Stimulated activated CD4-positive, alpha-beta T cell treated with anti-CD3 and anti-CD28 coated beads, Interleukin-1b, Interleukin-23, amount 100 ng/mL, for 24 hours (primary cell): Measurements from ENCODE around the gene RPL12.

Experiments
- DNase-seq, 4 experiments: peaks; one replicate each; pipeline ENCODE4 v3.0.0-alpha.2; 2020; ENCODE audit warnings: low read depth in 4 of 4, low spot score in 1 of 4

Gene RPL12

DNA sequence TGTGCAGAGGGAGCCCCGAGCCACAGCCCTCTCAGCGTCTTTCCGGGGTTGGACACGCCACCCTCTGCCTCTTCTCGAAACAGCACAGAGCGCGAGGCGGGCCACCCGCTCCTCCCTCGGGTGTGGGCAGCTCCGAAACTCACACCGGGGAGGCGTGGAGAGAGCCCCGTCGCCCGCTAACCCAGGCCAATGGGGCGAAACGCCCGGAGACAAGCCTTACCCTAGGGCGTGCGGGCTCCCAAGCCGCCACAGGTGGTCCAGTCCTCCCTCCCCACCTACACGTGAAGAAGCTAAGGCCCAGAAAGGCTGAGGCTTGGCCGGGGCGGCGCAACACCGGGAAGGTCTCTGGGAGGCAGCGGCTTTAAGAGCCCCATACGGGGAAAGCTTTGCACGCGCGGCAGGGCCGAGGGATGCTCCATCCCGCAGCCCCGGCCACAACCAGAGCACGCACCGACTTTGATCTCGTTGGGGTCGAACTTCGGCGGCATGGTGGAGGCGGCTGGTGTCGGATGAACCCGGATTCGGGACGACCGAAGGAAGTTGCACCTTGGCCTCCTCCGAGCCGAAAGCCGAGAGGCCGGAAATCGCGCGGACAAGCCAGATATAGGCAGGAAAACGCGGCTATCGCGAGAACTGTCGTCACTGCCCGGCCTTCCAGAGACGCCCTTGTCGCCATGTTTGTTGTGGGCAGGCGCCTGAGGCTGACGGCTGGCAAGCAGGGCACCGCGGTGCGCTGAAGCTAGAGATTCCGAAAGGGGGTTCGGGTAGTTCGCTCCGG lies at the start of gene RPL12, which contains the start of gene LRSAM1:
Gene RPL12 (minus strand): TSS at position 577 of the 778 bp plus-strand sequence. CDS start 89 bp downstream, at position 488.
Gene LRSAM1 (plus strand): TSS at position 681 of the 778 bp plus-strand sequence. CDS start 3,018 bp downstream, outside the sequence.
- peak; percentile 94 to 100 (median 98) for DNase-seq

DNA sequence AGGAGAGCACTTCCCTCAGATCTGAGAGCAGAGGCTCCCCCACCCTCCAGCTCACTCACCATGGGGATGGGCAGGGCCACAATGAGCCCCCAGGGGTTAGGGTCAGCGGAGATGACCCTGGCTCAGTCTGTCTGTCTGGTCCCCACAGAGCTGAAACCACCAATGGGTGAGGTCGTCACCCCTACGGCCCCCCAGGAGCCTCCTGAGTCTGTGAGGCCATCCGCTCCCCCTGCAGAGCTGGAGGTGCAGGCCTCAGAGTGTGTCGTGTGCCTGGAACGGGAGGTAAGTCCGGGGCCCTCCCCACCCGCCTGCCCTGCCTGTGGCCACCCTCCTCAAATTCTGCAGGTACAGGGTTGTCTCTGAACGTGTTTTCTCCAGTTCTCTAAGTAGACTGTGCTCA lies 49.7 kb upstream of the RPL12 start:
- no peak for DNase-seq

DNA sequence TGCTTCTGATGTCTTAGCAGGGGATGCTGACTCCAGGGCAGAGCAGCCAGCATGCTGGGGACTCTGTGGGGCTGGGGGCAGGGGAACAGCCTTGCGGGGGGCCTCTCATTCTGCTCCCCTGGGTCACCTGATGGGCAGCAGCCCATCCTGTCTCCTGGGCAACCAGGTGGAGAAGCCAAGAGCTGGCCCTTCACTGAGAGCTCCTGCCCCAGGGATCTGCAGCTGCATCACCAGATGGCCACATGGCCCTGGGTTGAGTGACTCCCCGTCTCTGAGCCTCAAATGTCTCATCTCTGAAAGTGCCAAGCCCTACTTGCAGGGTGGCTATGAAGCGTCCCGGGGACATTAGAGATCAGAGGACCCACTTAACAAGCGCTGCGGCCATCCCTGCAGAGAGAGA lies 49.2 kb upstream of the RPL12 start:
- DNase-seq, result no peak

DNA sequence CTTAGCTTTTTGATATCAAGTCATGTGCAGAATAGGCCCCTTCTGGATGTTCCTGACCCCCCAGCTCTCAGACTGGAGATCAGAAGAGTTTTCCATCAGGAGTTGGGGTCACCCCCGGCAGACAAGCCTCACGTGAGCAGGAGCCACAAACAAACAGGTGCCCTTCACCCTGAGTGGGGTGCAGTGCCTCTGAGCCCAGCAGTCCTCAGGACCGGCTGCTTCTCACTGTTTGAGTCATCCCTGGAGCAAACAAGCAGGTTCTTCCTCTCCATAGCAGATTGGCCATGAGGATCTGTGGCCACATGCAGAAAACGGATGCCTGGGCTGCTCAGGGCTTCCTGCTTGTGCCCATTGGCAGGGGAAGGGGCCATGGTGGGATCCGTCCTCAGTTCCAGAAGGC lies 47.1 kb upstream of the RPL12 start:
- no peak for DNase-seq

DNA sequence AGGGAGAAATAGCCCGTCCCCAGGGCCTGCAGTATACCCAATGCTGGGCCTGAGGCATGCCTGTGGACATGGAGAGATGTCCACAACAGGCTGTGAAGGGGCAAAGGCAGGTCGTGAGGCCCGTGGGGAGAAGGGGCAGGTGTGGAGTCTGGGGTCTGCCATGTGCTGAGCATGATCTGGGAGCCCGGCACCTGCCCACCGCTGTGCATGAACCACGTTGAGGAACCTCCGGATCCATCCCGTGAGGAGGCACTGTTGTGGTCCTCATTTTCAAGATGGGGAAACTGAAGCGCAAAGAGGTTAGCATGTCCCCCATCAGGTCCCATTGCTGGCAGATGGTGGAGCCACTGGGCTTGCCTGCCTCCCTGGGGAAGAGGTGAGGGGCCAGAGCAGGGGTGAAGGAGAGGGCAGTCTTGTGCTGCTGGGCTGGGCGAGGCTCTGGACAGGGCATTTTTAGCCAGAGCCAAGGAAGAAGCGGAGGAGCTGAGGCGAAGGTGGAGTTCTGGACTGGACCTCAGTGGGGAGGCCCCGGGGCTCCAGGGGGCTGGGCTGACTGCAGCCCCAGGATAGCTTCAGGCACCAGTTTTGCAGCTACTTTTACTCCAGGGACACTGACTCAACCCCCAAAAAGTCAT lies 46.6 kb upstream of the RPL12 start:
- DNase-seq, result no peak

DNA sequence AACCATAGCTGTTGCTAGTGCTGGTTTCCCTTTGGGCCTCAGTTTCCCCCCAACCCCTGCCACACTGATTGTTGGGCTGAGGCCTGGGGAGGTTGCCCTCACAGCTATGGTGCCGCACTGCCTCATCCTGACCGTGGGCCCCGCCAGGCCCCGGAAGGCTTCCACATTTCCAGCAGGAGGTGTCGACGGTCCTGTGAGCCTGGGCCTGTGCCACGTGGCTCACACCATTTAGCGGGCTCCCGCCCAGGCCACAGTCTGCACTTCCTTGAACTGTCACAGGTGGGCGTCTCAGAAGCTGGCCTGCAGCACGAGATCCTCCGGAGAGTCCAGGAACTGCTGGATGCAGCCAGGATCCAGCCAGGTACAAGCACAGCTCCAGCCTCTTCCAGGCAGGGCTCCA lies 45.8 kb upstream of the RPL12 start:
- DNase-seq, result no peak

DNA sequence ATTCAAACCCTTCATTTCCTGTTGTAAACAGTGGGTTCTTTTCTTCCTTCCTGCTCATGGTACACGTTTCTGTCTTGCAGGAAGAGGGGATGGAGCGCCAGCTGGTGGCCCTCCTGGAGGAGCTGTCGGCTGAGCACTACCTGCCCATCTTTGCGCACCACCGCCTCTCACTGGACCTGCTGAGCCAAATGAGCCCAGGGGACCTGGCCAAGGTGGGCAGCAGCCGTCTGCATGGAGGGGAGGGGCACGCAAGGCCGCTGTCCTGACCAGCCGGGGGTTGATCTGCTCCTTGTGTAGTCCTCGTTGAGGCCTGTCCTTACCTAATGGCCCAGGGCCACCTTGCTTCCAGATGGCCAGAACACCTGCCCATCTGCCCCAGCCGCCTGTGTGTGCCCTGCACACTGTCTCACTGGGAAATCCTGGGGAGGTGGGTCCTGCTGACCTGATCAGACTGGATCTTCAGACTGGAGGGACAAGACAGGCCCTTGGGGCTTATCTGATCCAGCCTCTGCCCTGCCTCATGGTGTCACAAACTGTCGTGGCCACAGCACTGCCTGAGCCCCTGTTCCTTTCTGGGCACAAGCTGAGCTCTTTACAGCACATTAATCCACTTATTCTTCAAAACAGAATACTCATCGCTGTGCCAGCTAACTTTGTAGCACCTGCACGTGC lies 44.8 kb upstream of the RPL12 start:
- DNase-seq, result no peak

DNA sequence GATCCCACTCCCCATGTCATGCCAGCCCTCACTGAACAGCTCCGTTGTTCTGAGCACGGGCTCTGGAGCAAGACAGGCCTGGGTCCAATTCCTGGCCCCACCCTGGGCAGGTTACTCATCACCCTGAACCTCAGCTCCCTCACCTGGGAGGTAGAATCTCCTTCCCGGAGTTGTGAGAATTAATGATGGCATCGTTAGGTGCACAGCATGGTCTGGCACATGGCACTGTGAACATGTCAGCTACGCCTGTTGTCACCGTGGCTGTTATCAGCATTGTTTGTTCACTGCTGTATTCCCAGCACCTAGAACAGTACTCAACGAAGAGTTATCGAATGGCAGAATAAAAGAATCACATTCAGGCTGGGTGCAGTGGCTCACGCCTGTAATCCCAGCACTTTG lies 43.1 kb upstream of the RPL12 start:
- no peak for DNase-seq

DNA sequence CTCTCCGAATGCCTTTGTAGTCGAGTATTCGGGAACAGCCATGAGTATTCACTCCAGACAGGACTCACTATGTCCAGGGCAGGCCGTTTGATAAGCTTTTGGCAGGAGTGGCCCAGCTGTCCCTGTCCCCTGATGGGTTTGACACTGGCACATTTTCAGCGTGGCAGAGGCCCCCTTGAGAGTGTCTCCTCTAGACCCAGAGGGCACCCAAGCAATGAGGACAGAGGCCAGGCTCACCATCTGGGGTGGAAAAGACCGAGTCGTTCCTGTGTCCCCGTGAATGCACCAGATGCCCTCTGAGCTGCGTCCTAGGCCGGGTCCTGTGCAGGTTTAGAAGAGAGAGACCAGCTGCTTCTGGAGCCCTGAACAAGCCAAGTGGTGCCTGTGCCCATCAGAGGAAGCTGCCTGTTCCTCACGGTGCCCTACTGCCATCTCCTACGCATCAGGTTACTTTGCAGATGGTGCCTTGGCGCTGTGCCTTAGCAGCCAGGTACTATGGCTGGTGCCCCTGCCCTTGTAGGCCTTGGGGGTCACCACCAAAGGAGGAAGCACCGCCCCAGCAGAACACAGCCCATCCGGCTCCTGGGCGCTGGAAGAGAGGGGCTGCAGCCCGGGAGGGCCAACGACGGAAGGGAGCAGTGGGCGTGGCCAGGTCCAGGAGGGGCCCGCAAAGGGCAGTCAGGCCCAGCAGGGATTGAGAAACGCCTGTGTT lies 42.5 kb upstream of the RPL12 start:
- DNase-seq, result no peak

DNA sequence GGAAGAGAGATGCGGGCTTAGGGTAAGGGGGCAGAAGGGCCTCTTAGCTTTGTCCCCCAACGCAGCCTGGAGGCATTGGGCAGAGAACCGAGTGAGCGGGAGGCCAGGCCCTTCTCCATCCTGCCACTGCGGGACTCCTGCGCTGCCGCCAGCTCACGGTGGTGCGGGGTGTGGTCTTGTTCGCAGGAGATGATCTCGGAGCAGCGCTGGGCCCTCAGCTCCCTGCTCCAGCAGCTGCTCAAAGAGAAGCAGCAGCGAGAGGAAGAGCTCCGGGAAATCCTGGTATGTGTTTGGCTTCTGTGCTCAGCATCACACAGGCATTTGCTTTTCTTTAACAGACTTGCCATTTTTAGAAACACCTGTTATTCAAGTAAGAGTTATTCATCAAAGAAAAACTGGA lies 41.4 kb upstream of the RPL12 start:
- no peak for DNase-seq

DNA sequence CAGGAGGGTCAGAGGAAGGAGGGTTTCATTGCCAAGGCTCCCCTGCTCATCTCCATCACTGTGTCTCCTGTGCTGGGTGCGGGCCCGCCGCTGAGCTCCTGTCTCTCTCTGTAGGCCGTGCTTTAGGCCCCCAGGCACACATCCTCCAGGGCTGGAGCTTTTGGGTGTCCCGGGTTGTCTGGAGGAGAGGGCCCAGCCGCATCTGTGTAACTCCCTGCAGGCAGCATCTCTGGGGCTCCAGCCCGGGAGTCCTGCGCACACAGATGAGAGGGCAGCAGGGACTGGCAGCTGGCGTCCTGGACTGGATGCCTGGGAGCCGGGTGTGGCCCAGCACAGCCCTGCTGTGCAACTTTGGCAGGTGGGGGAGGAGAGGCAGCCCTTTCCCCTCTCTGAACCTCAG lies 40.3 kb upstream of the RPL12 start:
- no peak for DNase-seq

DNA sequence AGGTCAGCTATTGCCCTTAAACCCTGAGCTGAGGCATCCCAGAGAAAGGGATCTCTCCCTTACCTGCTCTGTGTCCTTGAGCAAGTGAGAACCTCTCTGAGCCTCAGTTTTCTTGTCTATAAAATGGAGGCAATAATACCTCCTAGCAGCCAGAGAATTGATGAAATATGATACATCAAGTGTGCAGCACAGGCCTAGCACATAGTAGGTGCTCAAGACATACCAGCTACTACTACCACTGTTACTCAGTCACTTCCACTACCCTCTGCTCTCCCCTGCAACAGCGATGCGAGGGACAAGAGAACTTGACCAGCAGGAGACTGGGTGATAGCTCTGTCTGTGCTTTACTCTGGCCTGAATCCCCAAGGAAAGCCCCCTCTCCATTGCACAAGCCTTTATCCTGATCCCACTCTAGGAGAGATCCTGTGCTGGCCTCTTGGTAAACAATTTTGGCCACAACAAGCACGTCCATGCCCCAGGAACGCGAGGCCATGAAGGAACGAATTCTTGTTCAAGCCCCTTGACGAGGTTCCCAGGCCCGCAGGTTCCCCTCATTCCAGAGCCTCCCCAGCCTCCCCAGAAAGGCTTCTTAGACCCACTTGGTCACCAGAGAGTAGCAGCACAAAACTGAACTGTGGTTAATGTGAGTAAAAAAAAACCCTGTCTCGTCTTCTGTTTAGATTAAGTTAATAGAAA lies 39.5 kb upstream of the RPL12 start:
- no peak for DNase-seq

DNA sequence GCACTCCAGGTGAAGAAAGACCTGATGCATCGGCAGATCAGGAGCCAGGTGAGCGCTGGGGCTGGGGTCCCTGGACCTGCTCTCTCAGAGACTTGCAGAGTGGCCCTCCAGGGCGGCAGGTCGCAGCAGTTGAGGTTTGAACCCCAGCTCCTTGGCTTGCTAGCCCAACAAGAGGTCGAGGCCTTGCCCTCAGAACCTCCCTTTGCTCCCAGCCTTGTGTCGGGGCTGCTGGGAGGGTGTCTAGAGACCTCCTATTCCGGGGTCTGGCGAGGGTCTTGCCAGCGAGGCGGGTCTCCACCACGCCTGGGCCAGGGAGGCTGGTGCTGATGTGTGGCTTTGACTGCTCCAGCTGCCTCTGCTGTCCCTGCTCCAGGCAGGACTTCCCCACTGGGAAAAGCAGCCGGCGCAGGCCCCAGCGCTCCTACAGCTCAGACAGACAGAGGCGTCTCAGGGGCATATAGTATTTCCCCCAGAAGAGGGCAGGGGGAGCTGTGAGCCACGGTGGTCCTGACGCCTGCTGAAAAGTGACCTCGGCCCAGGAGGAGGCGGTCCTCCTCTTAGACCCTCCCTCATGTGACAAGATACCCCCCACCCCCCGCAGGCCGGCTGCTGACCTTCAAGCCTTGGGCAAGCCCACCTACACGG lies 38.4 kb upstream of the RPL12 start:
- DNase-seq, result no peak

DNA sequence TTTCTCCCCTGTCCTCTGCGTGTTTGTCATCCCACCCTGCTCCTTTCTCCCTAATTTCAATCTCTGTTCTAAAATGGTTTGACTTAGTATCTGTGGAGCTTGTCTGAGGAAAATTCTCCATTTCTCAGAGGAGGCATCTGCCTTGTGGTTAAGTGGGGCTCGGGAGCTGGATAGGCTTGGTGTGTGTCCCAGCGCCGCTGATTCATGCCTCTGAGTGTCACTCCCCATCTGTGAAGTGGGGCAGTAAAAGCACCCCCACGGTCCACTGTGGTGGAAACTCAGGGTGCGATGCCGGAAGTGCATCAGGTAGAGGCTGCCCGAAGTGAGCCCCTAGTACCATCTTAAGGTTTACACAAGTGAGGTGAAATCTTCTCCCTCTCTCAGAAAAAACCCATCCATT lies 37.7 kb upstream of the RPL12 start:
- no peak for DNase-seq

DNA sequence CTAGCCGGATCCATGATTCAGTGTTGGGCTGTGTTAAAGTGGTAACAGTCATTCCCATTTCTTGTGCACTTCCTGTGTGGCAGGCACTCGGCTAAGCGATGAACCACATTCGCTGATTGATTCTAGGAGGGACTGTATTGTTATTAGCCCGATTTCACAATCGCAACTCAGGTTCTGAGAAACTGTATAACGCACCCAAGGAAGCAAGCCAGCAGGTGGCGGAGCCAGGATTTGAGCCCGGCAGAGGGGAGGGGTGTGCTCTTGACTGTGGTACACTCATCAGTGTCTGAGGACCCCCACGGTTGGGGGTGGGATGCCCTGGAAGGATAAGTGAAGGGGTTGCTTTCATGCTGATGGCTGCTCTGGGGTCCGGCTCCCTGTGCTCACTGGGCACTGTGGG lies 34.8 kb upstream of the RPL12 start:
- DNase-seq, result no peak

DNA sequence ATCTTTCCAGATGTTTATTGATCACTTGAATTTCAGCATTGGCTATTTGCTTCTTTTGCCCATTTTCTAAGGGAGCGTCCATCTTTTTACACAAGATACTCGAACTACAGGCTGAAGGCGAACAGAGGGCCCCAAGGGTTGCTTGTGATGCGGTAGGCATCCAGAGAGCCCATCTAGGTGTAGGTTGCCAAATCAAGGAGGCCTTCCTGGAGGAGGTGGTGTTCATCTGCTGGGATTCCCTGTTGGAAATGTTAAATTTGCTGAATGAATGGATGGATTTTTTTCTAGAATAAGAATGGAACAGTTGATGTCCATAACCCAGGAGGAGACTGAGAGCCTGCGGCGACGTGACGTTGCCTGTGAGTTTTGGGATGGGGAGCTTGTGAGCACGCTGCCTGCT lies 31.5 kb upstream of the RPL12 start:
- no peak for DNase-seq

DNA sequence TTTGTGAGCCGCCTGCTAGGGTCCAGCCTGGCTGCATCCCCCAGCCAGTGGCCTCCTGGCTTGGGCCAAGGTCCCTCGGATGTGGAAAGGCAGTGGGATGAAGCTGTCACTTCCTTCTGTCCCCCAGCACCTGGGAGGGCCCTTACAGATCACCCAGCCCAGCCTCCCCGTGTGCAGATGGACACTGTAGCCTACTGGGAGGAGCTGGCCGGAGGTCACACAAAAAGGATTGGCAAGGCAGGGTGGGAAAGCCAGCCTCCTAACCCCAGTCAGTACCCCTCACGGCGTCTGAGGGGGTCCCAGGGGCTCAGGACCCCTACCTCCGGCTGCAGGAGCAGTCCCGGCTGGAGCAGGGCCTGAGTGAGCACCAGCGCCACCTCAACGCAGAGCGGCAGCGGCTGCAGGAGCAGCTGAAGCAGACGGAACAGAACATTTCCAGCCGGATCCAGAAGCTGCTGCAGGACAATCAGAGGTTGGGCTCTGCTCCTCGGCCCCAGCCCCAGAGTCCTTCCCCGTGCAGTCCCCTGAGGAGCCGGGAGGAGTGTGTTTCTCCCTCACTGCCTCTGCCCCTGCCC lies 28.4 kb upstream of the RPL12 start:
- no peak for DNase-seq

DNA sequence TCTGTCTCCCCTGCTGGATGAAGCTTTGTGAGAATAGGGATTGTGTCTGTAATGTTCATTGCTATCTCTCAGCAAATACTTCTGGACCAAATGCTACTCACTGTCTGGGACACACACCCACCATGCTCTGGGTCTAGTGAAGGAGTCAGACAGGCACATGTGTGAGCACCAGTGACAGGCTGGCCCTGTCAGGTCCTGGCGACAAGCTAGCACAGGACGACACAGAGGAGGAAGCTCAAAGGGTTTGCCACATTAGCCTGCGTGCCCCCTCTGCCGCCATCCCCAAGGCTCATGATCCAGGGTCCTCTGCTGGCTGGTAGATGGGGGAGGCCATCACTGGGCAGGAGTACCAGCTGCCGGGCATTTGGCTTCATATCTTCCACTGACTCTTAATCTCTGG lies 23.4 kb upstream of the RPL12 start:
- DNase-seq, result no peak

DNA sequence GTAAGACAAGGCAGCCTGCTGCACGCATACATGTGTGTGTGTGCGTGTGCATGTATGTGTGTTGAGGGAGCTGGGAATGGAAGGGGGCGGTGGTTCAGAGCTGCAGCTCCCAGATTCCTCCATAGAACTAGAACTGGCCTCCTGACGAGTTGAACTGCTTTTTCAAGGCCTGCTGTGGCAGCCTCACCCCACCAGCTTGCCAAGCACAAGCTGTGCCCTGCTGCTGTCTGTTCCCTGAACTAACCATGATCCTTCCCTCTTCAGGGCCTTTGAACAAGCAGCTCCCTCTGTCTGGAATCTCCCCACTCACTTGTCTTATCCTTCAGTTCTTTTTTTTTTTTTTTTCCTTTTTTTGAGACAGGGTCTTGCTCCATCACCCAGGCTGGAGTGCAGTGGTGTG lies 22.7 kb upstream of the RPL12 start:
- no peak for DNase-seq

DNA sequence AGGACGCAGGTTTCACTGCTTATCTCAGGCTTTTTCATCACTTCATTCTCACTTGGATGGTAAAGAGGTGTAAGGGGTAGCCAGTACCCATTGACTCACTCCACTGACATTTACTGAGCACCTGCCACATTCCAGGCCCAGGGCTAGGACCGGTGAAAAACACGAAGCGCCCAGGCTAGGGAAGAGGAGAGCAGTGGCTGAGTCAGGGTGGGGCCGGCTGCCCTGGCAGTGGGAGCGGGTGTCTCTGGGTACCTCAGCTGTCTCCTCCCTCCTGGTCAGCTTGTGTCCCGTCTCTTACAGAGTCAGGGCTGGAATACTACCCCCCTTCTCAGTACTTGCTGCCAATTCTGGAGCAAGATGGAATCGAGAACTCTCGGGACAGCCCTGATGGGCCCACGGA lies 22.3 kb upstream of the RPL12 start:
- no peak for DNase-seq
